ENCODE data around the gene SGMS1.
"Not testable (repeated sequence)": the region's sequence is repeated elsewhere in the genome, so short reads cannot be mapped to it uniquely, and the experiment has no call there.

GRCh38 chr10:50647350-50647749, 23.6 kb upstream of the SGMS1 start:
- not testable (repeated sequence) for TF ChIP-seq CTCF, POLR2AphosphoS5 (IDR thresholded peaks at IDR 0.05)

Measured in breast epithelium (tissue), 3 donors.